SK-N-SH (cell line): Measurements from ENCODE around the gene CDIP1. TPM values are rescaled to one million over a fixed set of nuclear protein-coding genes. Genes with fewer than 3 reads are reported as not detected.

Experiments used
- CTCF ChIA-PET: fragments of 300-600, 350-600 bp; formaldehyde crosslinking; extraction: SDS; loops from one replicate; lab custom pipeline; 2021; lab: Yijun Ruan, JAX
- POLR2A ChIA-PET: fragments of 350-600 bp; sonication (Branson Sonifier 250); formaldehyde crosslinking; extraction: SDS; loops from one replicate; lab custom pipeline; 2020; ENCODE audit warnings: antibody characterized with exemption, inconsistent platforms; lab: Yijun Ruan, JAX
- DNase-seq: peaks from one replicate; pipeline ENCODE4 v3.0.0; 2012
- H2AFZ ChIP-seq: fragments of 200-600 bp; sonication (generic); 2 replicates; pipeline ENCODE4 v1.8.1; 2016; ENCODE audit warnings: antibody characterized with exemption, mild to moderate bottlenecking, low read depth
- H3F3A ChIP-seq: fragments of 200-600 bp; sonication (generic); replicated peaks from 2 replicates; pipeline ENCODE3; 2016; ENCODE audit warnings: antibody characterized with exemption, mild to moderate bottlenecking; ENCODE audit not compliant: insufficient read depth
- H3K27ac ChIP-seq, 2 experiments: fragments of 200-500 bp in 1 of 2; fragments of 200-600 bp in 1 of 2; sonication (Bioruptor generic) in 1 of 2; sonication (generic), shearing (Covaris generic) in 1 of 2; 2 replicates each; pipeline versions ENCODE4 v1.5.1 to v1.6.1; 2014 to 2016; ENCODE audit warnings: low read depth in 2 of 2, inconsistent platforms in 1 of 2, low read length in 1 of 2, mild to moderate bottlenecking in 1 of 2, mixed read lengths in 1 of 2
- H3K27me3 ChIP-seq: fragments of 200-600 bp; sonication (generic), shearing (Covaris generic); 2 replicates; pipeline ENCODE4 v1.6.1; 2016; ENCODE audit warnings: mixed run types; ENCODE audit not compliant: insufficient read depth
- H3K36me3 ChIP-seq, 2 experiments: fragments of 200-500 bp in 1 of 2; fragments of 200-600 bp in 1 of 2; sonication (Bioruptor generic) in 1 of 2; sonication (generic) in 1 of 2; replicated peaks in 1 of 2; 2 replicates each; pipeline versions ENCODE3 to v1.5.1; 2014 to 2016; ENCODE audit warnings: low read length in 1 of 2, mild to moderate bottlenecking in 1 of 2; ENCODE audit not compliant: insufficient read depth in 2 of 2, control insufficient read depth in 1 of 2
- H3K4me1 ChIP-seq, 2 experiments: fragments of 200-500 bp in 1 of 2; fragments of 200-600 bp in 1 of 2; sonication (Bioruptor generic) in 1 of 2; sonication (generic), shearing (Covaris generic) in 1 of 2; 2 replicates each; pipeline versions ENCODE4 v1.5.1 to v1.6.1; 2014 to 2016; ENCODE audit warnings: low read depth in 1 of 2, low read length in 1 of 2, mixed run types in 1 of 2; ENCODE audit not compliant: insufficient read depth in 2 of 2, control insufficient read depth in 1 of 2
- H3K4me2 ChIP-seq: fragments of 200-600 bp; sonication (generic), shearing (Covaris generic); 2 replicates; pipeline ENCODE4 v1.6.1; 2017; ENCODE audit warnings: mixed run types
- H3K4me3 ChIP-seq, 2 experiments: fragments of 200-500 bp in 1 of 2; fragments of 200-600 bp in 1 of 2; sonication (Bioruptor generic) in 1 of 2; sonication (generic), shearing (Covaris generic) in 1 of 2; 2 replicates each; pipeline versions ENCODE4 v1.5.1 to v1.8.1; 2014 to 2016; ENCODE audit warnings: low read depth in 2 of 2, inconsistent platforms in 1 of 2, low read length in 1 of 2, mild to moderate bottlenecking in 1 of 2, mixed read lengths in 1 of 2, moderate library complexity in 1 of 2
- H3K79me2 ChIP-seq: fragments of 200-600 bp; sonication (generic); 2 replicates; pipeline ENCODE4 v1.8.1; 2017; ENCODE audit warnings: mild to moderate bottlenecking; ENCODE audit not compliant: insufficient read depth
- H3K9ac ChIP-seq: fragments of 200-600 bp; sonication (generic); 2 replicates; pipeline ENCODE4 v1.6.1; 2017; ENCODE audit warnings: mixed run types
- H3K9me2 ChIP-seq: fragments of 200-600 bp; sonication (generic); 2 replicates; pipeline ENCODE4 v1.6.1; 2017; ENCODE audit warnings: mixed run types
- H3K9me3 ChIP-seq: fragments of 200-600 bp; sonication (generic); 2 replicates; pipeline ENCODE4 v1.6.1; 2017; ENCODE audit warnings: mixed run types, mild to moderate bottlenecking, moderate library complexity
- H4K20me1 ChIP-seq: fragments of 200-600 bp; sonication (generic); 2 replicates; pipeline ENCODE4 v1.6.1; 2017; ENCODE audit warnings: mild to moderate bottlenecking, mixed run types; ENCODE audit not compliant: insufficient read depth
- CHD2 ChIP-seq: fragments of 150-350 bp; IDR thresholded peaks from 2 replicates; pipeline ENCODE4 v1.6.1; 2018; ENCODE audit warnings: low read length; ENCODE audit not compliant: partially characterized antibody
- ELF1 ChIP-seq: IDR thresholded peaks from 2 replicates; pipeline ENCODE4 v1.4.0; 2012
- EZH2phosphoT487 ChIP-seq: fragments of 200-600 bp; sonication (generic); IDR thresholded peaks from 2 replicates; pipeline ENCODE4 v1.6.1; 2017; ENCODE audit warnings: low read depth, mixed run types, mild to moderate bottlenecking, antibody characterized with exemption, moderate library complexity, borderline replicate concordance
- FOSL2 ChIP-seq: IDR thresholded peaks from 2 replicates; pipeline ENCODE4 v1.4.0; 2012; ENCODE audit warnings: low read depth, mild to moderate bottlenecking, moderate library complexity, borderline replicate concordance
- FOXJ3 ChIP-seq: sonication (generic); formaldehyde crosslinking; IDR thresholded peaks from 2 replicates; pipeline ENCODE4 v1.5.1; 2020; ENCODE audit warnings: mild to moderate bottlenecking, missing genetic modification reagents
- FOXM1 ChIP-seq: IDR thresholded peaks from 2 replicates; pipeline ENCODE4 v1.4.0; 2012; ENCODE audit warnings: low read depth, mild to moderate bottlenecking
- IRF3 ChIP-seq: fragments of 150-350 bp; IDR thresholded peaks from 2 replicates; pipeline ENCODE4 v1.6.1; 2016; ENCODE audit warnings: mild to moderate bottlenecking, low read depth, low read length
- NFIC ChIP-seq: IDR thresholded peaks from 2 replicates; pipeline ENCODE4 v1.4.0; 2012; ENCODE audit warnings: borderline replicate concordance
- POLR2AphosphoS5 ChIP-seq: IDR thresholded peaks from 2 replicates; pipeline ENCODE4 v1.6.1; 2012; ENCODE audit warnings: low read depth, low read length
- RXRA ChIP-seq: IDR thresholded peaks from 2 replicates; pipeline ENCODE4 v1.4.0; 2012; ENCODE audit warnings: low read depth, mild to moderate bottlenecking, borderline replicate concordance
- TAF1 ChIP-seq: IDR thresholded peaks from 2 replicates; pipeline ENCODE4 v1.6.1; 2012; ENCODE audit warnings: low read depth, mild to moderate bottlenecking, low read length, moderate library complexity, borderline replicate concordance
- TCF12 ChIP-seq: IDR thresholded peaks from 2 replicates; pipeline ENCODE4 v1.4.0; 2012
- ZBTB33 ChIP-seq: IDR thresholded peaks from 2 replicates; pipeline ENCODE4 v1.4.0; 2012; ENCODE audit warnings: low read depth, borderline replicate concordance
- WGBS: methylation state at CpG from one replicate; pipeline ENCODE4 v1.1.6; 2017; ENCODE audit warnings: low lambda C conversion rate; 5-methylcytosine and 5-hydroxymethylcytosine counted together
- polyA plus RNA-seq, 3 experiments: library from polyadenylated mRNA; depleted of rRNA; stranded (reverse); fragments of >200 nt; gene quantifications; 2 replicates each; pipeline ENCODE4 v1.2.3, GENCODE V29; 2012
- TF ChIP-seq, protein P1 (sequence below): fragments of 150-350 bp; IDR thresholded peaks from 2 replicates; pipeline ENCODE4 v1.6.1; 2017; ENCODE audit warnings: antibody characterized with exemption, low read length, low read depth, borderline replicate concordance

CDIP1 gene
- polyA plus RNA-seq, 1 of the 3 experiments (the other 2 are of a cell fraction), result 30.2 TPM

- no peak overlapping the region for H3K4me3 ChIP-seq
- H3K9ac ChIP-seq, result peak overlapping the region; percentile 8; the same call in 1 of the 2 replicates
- peak overlapping the region in 1 of 2 experiments; percentile 79; a peak in 2 of 4 replicates for H3K27ac ChIP-seq
- 85% methylated on average over 1 of the region's 1 CpG for WGBS
- DNase-seq, result no peak
- H3K4me2 ChIP-seq, result peak overlapping the region; percentile 32; the same call in 1 of the 2 replicates
- H3K9me3 ChIP-seq, result no peaks in the 10 kb centered on the region
- H3K9me2 ChIP-seq, result no peaks in the 10 kb centered on the region
- H4K20me1 ChIP-seq, result no peaks in the 10 kb centered on the region
- H2AFZ ChIP-seq, result no peak overlapping the region
- H3K27me3 ChIP-seq, result no peaks in the 10 kb centered on the region
- H3K79me2 ChIP-seq, result peaks cover 73% of the 10 kb centered on the region
- CTCF ChIA-PET, result interaction anchor here (1.9 kb wide), 1 partner anchor 18 kb away, joined by 12 read pairs; no protein-coding TSS in a partner anchor
- peaks cover 4 to 7% of the 10 kb centered on the region in 2 experiments for H3K36me3 ChIP-seq
- POLR2A ChIA-PET, result no interaction called here
- H3F3A ChIP-seq, result peaks cover 34% of the 10 kb centered on the region
- H3K4me1 ChIP-seq, result peaks cover 0 to 24% of the 10 kb centered on the region in 2 experiments; a peak in 2 of 4 replicates
- TF ChIP-seq TCF12 (no peak), IRF3 (no peak), EZH2phosphoT487 (no peak), TAF1 (no peak), ZBTB33 (no peak), FOXM1 (no peak), ELF1 (no peak), NFIC (no peak), CHD2 (no peak), FOSL2 (no peak), RXRA (no peak), POLR2AphosphoS5 (no peak), FOXJ3 (CRISPR knock-in tag) (no peak)
- TF ChIP-seq, protein P1, sequence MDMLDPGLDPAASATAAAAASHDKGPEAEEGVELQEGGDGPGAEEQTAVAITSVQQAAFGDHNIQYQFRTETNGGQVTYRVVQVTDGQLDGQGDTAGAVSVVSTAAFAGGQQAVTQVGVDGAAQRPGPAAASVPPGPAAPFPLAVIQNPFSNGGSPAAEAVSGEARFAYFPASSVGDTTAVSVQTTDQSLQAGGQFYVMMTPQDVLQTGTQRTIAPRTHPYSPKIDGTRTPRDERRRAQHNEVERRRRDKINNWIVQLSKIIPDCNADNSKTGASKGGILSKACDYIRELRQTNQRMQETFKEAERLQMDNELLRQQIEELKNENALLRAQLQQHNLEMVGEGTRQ, result no peak
- TF ChIP-seq, all 33 proteins: peak for 0
Observed at GRCh38 chr16:4488499-4488967, 50.0 kb downstream of the CDIP1 start.
